ENCODE measurements around the gene APOBEC3C.
"Not testable (repeated sequence)": the region's sequence is repeated elsewhere in the genome, so short reads cannot be mapped to it uniquely, and the experiment has no call there.

APOBEC3C gene

DNA sequence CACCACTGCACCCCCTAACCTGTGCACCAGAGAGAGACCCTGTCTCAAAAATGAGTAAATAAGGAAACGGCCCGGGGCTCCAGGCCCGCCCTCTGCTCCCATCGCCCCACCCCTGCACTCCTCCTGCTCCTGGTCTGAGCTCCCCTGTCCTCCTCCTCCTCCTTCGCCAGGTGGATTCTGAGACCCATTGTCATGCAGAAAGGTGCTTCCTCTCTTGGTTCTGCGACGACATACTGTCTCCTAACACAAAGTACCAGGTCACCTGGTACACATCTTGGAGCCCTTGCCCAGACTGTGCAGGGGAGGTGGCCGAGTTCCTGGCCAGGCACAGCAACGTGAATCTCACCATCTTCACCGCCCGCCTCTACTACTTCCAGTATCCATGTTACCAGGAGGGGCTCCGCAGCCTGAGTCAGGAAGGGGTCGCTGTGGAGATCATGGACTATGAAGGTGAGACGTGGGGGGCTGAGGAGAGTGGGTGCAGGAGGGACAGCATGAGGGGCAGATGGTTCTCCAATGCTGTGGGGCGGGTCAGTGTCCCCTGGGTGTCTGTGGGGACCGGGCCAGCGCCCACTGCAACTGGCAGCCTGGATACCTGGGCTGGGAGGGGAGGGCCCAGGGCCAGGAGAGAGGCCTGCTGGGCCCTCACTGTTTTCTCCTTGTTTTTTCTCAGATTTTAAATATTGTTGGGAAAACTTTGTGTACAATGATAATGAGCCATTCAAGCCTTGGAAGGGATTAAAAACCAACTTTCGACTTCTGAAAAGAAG, 3.7 kb downstream of the APOBEC3C start:
- no peak overlapping the region for H3K4me3 ChIP-seq (ENCODE audit: low read depth, low read length, poor library complexity, severe bottlenecking)

DNA sequence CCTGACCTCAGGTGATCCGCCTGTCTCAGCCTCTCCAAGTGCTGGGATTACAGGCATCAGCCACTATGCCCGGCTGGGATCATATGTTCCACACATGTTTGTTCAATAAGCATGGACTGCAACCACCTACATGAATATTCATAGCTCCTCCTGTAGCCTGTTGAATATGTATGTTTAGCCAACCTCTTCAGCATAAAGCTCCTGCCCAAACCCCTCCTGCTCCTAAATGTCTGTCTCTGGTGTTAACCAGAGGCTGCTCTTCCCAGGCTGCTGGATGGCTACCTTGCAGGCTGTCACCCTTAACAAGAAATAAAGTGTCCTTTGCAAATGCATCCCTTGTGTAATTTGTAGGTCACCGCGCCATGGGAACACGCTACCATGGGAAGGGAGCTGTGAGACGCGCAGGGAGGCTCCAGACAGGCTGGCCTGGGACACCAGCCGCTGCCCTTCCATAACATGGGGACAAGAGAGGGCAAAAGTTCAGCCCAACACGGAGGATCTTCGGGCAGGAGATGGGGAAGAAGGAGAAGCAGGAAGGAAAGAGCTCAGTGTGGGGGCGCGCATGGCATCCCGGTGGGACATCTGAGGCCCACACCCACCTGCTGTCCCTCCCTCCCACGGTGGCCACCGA, 6.1 kb downstream of the APOBEC3C start:
- H3F3A ChIP-seq (ENCODE audit: insufficient read depth, low read length); H4K20me1 ChIP-seq (ENCODE audit: insufficient read depth, low read length); H3K79me2 ChIP-seq (ENCODE audit: insufficient read depth, low read length); H3K27ac ChIP-seq (ENCODE audit: low read depth, low read length, poor library complexity, severe bottlenecking); H3K9me2 ChIP-seq (ENCODE audit: low read depth, low read length); H3K4me2 ChIP-seq (ENCODE audit: low read length); H3K36me3 ChIP-seq (ENCODE audit: insufficient read depth, low read length); H3K9me3 ChIP-seq (ENCODE audit: low read length); H3K4me1 ChIP-seq (ENCODE audit: insufficient read depth, low read length, severe bottlenecking); H2AFZ ChIP-seq (ENCODE audit: low read length); H3K9ac ChIP-seq (ENCODE audit: low read length); H3K4me3 ChIP-seq (ENCODE audit: low read depth, low read length, poor library complexity, severe bottlenecking); H3K27me3 ChIP-seq (ENCODE audit: insufficient read depth, low read length): not testable (repeated sequence)

More for the DNA sequence above, 3.7 kb downstream of the APOBEC3C start:
- H4K20me1 ChIP-seq (ENCODE audit: insufficient read depth, low read length), result no peaks in the 10 kb centered on the region
- H3K9ac ChIP-seq (ENCODE audit: low read length), result no peak overlapping the region
- no peaks in the 10 kb centered on the region for H3K9me2 ChIP-seq (ENCODE audit: low read depth, low read length)
- no peaks in the 10 kb centered on the region for H3K27me3 ChIP-seq (ENCODE audit: insufficient read depth, low read length)
- H3K9me3 ChIP-seq (ENCODE audit: low read length), result no peaks in the 10 kb centered on the region
- H3K4me1 ChIP-seq (ENCODE audit: insufficient read depth, low read length, severe bottlenecking), result no peaks in the 10 kb centered on the region
- H3K4me2 ChIP-seq (ENCODE audit: low read length), result no peak overlapping the region
- H3K79me2 ChIP-seq (ENCODE audit: insufficient read depth, low read length), result no peaks in the 10 kb centered on the region
- no peaks in the 10 kb centered on the region for H3F3A ChIP-seq (ENCODE audit: insufficient read depth, low read length)
- H3K36me3 ChIP-seq (ENCODE audit: insufficient read depth, low read length), result no peaks in the 10 kb centered on the region
- H2AFZ ChIP-seq (ENCODE audit: low read length), result no peak overlapping the region
- no peak overlapping the region for H3K27ac ChIP-seq (ENCODE audit: low read depth, low read length, poor library complexity, severe bottlenecking)
- no peak for TF ChIP-seq EZH2 (IDR thresholded peaks at IDR 0.05; ENCODE audit: borderline replicate concordance, low read length)
- TF ChIP-seq, protein P1, sequence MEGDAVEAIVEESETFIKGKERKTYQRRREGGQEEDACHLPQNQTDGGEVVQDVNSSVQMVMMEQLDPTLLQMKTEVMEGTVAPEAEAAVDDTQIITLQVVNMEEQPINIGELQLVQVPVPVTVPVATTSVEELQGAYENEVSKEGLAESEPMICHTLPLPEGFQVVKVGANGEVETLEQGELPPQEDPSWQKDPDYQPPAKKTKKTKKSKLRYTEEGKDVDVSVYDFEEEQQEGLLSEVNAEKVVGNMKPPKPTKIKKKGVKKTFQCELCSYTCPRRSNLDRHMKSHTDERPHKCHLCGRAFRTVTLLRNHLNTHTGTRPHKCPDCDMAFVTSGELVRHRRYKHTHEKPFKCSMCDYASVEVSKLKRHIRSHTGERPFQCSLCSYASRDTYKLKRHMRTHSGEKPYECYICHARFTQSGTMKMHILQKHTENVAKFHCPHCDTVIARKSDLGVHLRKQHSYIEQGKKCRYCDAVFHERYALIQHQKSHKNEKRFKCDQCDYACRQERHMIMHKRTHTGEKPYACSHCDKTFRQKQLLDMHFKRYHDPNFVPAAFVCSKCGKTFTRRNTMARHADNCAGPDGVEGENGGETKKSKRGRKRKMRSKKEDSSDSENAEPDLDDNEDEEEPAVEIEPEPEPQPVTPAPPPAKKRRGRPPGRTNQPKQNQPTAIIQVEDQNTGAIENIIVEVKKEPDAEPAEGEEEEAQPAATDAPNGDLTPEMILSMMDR (IDR thresholded peaks at IDR 0.05; ENCODE audit: low read length), result no peak

DNA sequence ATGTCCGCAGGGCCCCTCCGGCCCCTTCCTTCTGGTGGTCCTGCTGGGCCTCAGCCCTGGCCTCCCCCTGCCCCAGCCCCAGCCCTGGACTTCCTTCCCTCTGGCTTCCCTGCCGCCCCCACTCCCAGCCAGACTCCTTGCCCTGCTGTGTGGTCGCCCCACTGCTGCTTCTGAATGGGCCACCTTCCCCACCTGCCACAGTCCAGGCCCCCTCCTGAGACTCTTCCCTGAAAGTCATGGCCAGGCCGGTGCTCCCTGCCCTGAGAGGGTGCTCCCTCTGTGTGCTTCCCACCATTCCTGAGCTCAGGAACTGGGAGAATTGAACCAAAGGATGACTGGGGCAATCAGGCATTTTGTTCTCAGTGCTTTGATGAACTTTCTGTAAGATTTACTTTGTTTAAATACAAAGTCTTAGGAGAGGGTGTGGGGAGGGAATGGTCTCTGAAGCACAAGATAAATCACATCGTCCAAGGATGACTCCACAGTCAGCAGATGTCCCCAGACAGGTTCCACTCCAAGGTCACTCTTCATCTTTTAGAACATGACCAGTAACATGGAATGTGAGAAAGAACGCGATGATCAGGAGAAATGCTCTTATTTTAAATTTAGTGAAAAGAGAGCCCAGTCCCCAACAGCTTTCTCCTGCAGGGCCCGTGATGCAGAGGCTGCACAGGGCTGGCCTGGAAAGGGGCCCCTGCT, 7.6 kb downstream of the APOBEC3C start:
- Histone ChIP-seq H3K9ac (ENCODE audit: low read length) (no peak overlapping the region), H3K79me2 (ENCODE audit: insufficient read depth, low read length) (no peaks in the 10 kb centered on the region), H3K4me1 (ENCODE audit: insufficient read depth, low read length, severe bottlenecking) (no peaks in the 10 kb centered on the region), H3K4me2 (ENCODE audit: low read length) (no peak overlapping the region), H3K9me2 (ENCODE audit: low read depth, low read length) (no peaks in the 10 kb centered on the region), H2AFZ (ENCODE audit: low read length) (no peak overlapping the region), H3K4me3 (ENCODE audit: low read depth, low read length, poor library complexity, severe bottlenecking) (no peak overlapping the region), H3F3A (ENCODE audit: insufficient read depth, low read length) (no peaks in the 10 kb centered on the region), H3K27ac (ENCODE audit: low read depth, low read length, poor library complexity, severe bottlenecking) (no peak overlapping the region), H3K9me3 (ENCODE audit: low read length) (no peaks in the 10 kb centered on the region), H3K27me3 (ENCODE audit: insufficient read depth, low read length) (no peaks in the 10 kb centered on the region), H4K20me1 (ENCODE audit: insufficient read depth, low read length) (no peaks in the 10 kb centered on the region), H3K36me3 (ENCODE audit: insufficient read depth, low read length) (no peaks in the 10 kb centered on the region)
- TF ChIP-seq EZH2 (IDR thresholded peaks at IDR 0.05; ENCODE audit: borderline replicate concordance, low read length), result no peak

DNA sequence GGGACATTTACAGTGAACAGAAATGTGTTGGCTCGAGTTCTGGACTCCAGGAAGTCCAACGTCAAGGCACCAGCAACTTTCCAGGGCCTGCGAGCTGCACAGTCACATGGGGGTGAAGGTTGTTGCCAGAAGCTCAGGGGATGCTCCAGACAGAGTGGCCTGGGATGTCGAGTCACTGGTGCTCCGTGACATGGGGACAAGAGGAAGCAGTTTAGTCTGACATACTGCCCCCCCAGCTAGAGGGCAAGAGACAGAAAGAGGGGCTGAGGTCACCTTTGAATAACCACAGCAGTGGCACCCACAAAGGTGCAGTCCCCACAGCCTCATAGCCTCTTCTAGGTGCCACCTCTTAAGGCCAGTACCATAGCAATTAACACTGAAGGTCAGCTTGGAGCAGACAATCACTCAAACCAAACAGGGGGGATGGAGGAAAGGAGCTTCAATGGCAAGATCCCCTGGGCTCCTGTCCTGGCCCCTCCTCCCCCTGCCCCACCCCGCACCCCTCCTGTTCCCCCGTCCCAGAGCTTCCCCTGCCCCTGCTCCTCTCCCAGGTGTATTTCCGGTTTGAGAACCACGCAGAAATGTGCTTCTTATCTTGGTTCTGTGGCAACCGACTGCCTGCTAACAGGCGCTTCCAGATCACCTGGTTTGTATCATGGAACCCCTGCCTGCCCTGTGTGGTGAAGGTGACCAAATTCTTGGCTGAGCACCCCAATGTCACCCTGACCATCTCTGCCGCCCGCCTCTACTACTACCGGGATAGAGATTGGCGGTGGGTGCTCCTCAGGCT, 10.7 kb downstream of the APOBEC3C start:
- Histone ChIP-seq H3K36me3 (ENCODE audit: insufficient read depth, low read length) (no peaks in the 10 kb centered on the region), H3K9me3 (ENCODE audit: low read length) (no peaks in the 10 kb centered on the region), H3K79me2 (ENCODE audit: insufficient read depth, low read length) (no peaks in the 10 kb centered on the region), H3F3A (ENCODE audit: insufficient read depth, low read length) (no peaks in the 10 kb centered on the region), H3K9me2 (ENCODE audit: low read depth, low read length) (no peaks in the 10 kb centered on the region), H3K4me2 (ENCODE audit: low read length) (no peak overlapping the region), H3K9ac (ENCODE audit: low read length) (no peak overlapping the region), H3K4me3 (ENCODE audit: low read depth, low read length, poor library complexity, severe bottlenecking) (no peak overlapping the region), H4K20me1 (ENCODE audit: insufficient read depth, low read length) (no peaks in the 10 kb centered on the region), H2AFZ (ENCODE audit: low read length) (no peak overlapping the region), H3K4me1 (ENCODE audit: insufficient read depth, low read length, severe bottlenecking) (no peaks in the 10 kb centered on the region), H3K27me3 (ENCODE audit: insufficient read depth, low read length) (no peaks in the 10 kb centered on the region), H3K27ac (ENCODE audit: low read depth, low read length, poor library complexity, severe bottlenecking) (no peak overlapping the region)
- TF ChIP-seq, protein P1 (IDR thresholded peaks at IDR 0.05; ENCODE audit: low read length), result no peak
- TF ChIP-seq EZH2 (IDR thresholded peaks at IDR 0.05; ENCODE audit: borderline replicate concordance, low read length), result no peak

Measured in OCI-LY1 (cell line).